ENCODE data around the gene ALDH1A3.

The ALDH1A3 gene

DNA sequence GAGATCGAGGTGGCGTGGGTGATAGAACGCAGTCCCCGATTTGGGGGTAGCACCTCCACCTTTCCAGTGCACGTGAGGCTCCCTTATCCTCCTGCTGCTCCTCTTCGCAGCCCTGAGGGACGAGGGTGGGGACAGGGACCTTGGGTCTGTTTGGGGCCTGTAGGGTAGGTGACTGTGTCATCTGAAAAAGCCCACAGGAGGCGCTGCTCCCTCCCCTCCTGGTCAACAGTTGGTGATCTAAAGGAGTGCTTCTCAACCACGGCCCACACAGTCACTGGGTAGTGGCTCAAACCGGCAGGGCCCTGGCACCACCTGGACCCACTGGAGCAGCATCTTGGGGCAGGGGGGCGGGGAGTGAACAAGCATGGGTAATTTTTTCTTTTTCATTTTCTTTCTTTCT is 46.6 kb downstream of the ALDH1A3 start:
- DNase-seq (ENCODE audit: low spot score): no peak

GRCh38 chr15:100926971-100927756 is 47.5 kb downstream of the ALDH1A3 start:
- DNase-seq (ENCODE audit: low spot score): no peak

GRCh38 chr15:100928632-100929280 is 49.1 kb downstream of the ALDH1A3 start:
- no peak for DNase-seq (ENCODE audit: low spot score)

DNA sequence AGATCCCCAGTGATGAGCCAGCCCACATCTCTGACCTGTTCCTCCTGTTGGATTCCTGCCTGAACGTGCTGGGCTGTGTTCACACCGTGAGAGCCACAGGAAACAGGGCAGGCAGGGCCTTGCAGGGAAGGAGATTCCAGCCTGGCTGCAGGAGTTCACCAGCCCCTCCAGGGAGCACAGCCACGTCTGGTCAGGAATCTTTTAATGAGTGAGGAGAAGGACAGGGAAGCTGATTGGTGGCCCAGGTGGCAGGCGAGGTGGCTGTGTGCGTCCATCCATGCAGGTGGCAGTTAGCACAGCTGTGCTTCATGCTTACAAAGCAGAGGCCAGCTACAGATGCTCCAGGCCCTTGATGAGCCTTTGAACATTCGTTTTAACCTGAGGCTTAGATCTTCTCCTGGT is 50.0 kb downstream of the ALDH1A3 start:
- DNase-seq (ENCODE audit: low spot score): no peak

DNA sequence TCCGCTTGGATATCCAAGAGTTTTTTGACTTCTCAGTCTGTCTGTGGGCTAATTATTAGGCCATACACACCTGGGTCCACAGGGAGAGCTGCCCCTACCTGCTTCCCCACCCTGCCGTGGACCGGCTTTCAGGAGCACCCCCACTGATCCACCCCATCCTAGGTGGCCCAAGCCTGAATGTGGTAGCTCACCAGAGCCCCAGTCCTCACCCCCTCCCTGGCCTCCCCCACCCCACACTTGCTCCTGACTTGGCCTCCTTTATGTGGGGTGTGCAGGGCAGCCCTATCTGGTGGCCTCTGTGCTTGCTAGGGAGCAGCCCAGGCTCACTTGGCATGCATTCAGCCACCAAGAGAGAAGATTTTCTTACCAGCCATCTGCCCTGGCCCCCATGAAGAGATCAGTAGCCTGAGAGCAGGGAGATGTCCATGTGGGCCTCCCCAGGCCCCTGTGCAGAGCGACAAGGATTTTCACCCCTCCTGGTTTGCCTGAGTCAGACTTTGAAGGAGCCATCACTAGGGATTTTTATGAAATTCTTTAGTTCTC is 50.7 kb downstream of the ALDH1A3 start:
- DNase-seq (ENCODE audit: low spot score): no peak

DNA sequence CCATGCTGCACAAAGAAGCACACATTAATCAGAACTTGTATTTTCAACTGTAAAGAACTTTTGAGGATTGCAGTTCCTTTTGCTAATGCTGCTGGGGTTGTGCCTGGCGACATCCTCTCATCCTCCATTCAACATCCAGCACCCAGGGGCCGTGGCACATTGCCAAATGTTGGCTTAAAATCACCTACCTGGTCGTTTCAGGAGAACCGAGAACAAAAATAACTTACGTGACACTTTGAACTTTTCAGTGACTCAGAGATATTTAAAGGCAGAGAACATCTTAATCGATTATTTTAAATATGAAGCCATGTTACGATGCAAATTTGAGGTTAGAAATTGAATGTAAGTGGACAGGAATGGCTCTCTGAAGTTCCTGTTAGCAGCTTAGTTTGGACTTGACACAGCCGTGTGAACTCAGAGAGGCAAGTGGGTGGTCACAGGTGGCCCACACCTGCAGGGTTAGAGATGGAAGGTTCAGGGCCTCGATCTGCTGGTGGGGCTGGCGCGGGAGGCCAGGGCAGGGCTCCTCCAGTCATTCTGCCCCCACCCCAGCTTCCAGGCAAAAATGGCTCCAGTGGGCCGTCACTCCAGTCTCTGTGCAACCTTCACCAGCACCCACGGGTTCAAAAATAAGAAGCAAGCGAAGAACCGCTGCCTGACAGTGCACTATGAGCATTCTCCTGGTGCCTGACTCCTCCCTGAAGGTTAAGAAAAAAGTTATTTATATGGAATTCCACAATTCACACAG is 51.7 kb downstream of the ALDH1A3 start:
- DNase-seq (ENCODE audit: low spot score): no peak

DNA sequence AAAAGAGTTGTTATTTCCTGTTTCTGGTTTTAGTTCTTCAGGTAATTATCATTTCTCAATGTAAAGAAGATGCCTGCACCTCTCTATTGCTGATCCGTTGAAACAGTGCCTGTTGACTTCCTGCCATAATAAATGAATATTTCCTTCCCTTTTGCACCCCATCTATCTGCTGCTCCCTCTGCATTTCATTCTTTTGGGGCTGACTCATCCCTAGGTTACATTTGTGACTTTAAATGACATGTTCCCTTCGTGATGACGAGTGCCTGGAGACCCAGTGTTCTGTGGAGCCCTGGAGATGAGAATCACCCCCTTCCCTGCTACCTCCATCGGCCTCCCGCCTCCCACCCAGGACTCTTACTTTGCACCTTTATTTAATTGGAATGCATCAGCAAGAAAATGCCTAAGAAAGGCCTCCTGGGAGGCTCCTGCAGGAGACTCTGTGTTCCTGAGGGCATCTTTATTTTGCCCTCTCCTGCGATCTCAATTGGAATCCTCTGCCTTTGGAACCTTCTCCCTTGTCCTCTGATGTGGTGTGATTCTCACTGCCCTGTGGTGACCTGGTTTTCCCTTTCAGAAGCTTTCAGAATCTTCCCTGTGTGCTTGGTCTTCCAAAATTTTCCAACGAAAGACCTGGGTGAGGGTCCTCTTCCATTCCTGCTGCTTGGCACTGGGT is 53.2 kb downstream of the ALDH1A3 start:
- no peak for DNase-seq (ENCODE audit: low spot score)

DNA sequence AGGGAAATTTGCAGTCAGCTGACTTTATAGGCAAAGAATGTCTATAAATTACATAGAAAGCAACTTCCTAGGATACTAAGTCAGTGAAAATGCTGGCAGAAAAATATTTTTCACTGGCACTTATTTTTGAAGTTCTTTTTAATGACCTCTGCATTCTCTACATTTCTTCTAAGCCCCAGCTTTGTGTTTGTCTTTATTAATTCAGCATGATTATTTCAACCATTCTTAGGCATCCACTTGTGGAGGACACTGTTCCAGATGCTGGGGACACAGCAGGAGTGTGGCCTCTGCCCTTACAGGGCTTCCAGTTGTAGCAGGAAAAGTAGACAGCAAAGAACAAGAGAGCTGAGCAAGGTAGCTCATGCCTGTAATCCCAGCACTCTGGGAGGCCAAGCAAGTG is 54.5 kb downstream of the ALDH1A3 start:
- DNase-seq (ENCODE audit: low spot score): no peak

- DNase-seq (ENCODE audit: low spot score): no peak
These were observed 55.1 kb downstream of the ALDH1A3 start for GRCh38 chr15:100934726-100935125.

DNA sequence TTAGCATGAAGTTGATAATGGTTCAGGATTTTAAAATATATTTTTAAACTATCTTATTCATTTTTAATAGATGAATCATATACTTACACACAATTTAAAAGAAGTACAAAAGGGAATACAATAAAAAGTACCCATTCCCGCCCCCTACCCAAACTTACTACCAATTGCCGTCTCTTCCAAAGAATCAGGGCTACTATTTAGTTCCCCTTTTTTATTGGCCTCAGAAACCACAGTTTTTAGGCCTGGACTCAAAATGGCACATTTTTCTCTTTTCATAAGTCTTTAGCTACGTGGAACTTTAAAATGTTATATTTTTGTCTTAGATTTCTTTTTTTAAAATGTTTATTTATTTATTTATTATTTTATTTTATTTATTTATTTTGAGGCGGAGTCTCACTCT is 57.5 kb downstream of the ALDH1A3 start:
- DNase-seq (ENCODE audit: low spot score): no peak

GRCh38 chr15:100939791-100940190 is 60.2 kb downstream of the ALDH1A3 start:
- no peak for DNase-seq (ENCODE audit: low spot score)

GRCh38 chr15:100940767-100941379 is 61.2 kb downstream of the ALDH1A3 start:
- no peak for DNase-seq (ENCODE audit: low spot score)

GRCh38 chr15:100941536-100941935 is 61.9 kb downstream of the ALDH1A3 start:
- DNase-seq (ENCODE audit: low spot score): no peak

DNA sequence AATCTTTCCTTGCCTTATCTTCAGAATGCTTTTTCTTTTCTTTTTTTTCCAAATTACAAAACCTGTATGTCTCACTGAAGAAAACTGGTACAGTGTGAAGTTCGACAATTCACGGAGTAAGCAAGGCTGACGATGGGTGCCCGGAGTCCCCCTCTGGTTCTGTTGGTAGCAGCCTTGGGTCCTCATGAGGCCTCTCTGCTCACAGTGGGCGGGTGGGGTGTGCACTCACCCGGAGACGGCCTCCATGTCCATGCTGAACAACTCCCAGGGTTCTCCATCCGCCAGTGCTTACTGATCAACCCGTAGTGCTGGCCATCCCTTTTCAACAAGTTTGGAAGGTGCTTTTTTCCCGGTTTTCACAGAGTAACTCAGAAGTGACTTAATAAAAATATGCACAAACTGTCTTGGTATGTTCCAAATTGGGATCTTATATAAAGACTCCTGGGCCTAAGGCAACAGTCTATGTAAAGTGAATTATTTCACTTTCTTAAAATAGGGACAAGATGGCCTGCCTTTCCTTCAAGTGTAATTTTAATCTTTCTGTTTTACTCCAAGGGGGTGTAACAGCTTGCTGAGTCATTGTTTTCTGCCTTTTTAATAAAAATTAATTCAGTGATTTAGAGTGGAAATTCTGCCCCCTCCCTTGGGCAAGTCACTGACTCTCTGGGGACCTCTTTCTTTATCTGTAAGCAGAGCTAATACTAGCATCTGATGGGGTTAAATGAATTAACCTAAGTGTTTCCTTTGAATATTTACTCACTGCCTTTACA is 63.2 kb downstream of the ALDH1A3 start:
- no peak for DNase-seq (ENCODE audit: low spot score)

DNA sequence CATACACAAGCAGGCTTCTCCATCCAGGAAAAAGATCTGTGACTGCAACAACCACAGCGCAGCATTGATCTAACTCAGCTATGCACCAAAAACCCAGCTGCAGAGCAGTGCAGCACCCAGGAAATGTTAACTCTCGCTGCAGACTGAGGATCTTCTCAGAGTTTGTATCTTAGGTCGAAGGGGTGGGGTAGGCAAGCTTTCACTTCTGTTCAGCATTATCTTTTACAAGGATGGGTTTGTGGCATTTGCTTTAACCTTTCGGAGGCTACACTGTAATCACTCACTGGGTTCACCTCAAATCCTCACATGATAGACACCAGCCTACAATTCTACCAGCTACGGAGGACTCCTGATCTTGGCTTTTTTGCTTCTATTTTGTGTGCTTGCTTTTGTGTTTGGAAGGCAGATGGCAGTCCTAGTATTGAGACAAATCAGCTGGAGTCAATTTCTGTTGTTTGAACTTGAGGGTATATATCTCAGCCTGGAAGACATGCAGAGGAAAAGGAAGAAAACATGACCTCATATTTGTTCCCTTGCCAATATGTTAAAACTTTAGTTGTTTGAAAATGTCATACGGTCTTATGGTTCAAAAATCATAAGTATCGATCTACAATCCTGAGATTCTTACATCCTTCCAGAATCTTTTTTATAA is 64.7 kb downstream of the ALDH1A3 start:
- DNase-seq (ENCODE audit: low spot score): no peak

DNA sequence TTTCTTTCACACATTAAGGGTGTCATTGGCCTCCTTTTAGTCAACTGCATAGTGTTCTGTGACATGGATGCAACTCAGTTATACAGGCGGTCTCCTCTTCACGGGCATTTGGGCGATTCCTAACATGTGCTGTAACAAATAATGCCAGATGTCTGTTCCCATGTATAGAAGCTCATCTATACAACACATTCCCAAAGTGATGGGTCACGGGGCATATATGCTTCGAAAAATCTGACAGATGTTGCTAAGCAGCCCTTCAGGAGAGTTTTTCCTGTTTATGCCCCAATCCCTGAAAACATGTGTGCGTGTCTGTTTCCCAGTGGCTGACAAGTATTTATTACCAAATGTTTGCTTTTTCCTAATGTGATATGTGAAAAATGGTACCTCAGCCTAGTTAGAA is 65.4 kb downstream of the ALDH1A3 start:
- no peak for DNase-seq (ENCODE audit: low spot score)

DNA sequence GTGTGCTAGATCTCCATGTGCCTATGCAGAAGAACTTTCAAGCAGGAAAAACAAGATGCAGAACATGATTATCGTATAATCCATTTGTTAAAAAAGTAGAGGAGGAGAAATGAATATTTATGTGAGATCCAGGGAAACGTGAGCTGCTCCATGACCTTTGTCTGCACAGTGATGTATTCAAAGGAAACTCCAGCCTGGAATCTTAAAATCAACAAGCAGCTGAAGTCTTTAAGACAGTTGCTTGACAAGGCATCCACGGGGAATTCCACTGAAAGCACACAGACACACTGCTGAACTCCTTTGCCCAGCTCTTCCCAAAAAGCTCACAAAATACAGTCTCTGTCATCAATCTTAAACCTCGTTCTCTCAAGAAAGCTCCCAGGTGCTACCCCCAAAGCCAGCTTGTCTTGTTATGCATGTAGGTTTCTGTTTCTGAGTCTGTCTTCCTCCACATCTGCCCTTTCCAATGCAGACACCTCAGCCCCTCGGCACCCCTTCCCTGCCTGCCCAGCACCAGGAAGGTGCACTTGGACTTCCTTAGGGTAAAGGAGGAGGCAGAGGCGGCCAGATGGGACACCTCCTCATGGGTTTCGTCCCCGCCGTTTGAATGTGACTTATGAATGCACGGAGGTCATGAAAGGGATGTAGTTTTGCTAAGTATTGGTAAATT is 68.3 kb downstream of the ALDH1A3 start:
- DNase-seq (ENCODE audit: low spot score): no peak

DNA sequence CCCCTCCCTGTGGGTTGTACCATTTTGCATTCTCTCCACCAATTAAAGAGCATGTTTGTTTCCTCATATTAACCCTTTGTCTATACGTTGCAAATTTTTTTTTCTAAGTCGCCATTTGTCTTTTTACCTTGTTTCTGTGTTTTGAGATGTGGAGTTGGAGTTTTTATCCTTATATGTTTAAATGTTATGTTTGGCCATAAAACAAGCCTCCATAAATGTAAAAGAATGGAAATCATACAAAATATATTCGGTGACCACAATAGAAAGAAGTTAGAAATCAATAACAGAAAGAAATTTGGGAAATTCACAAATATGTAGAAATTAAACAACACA is 68.8 kb downstream of the ALDH1A3 start:
- no peak for DNase-seq (ENCODE audit: low spot score)

DNA sequence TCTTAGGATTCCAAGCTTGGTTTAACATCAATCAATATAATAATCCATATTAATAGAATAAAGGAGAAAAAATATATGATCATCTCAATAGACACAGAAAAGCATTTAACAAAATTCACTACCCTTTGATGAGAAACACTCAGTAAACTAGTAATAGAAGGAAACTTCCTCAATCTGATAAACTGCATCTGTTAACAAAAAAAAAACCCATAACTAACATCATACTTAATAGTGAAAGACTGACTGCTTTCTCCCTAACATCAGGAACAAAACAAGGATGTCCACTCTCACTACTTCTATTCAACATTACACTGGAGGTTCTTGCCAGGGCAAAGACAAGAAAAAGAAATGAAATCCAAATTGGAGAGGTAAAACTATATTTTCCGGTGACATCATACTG is 70.1 kb downstream of the ALDH1A3 start:
- no peak for DNase-seq (ENCODE audit: low spot score)

- DNase-seq (ENCODE audit: low spot score): no peak
These were observed 72.3 kb downstream of the ALDH1A3 start for GRCh38 chr15:100951965-100952364.
